AG04450 (cell line): Measurements from ENCODE around the gene ZNF274. TPM values are rescaled to one million over a fixed set of nuclear protein-coding genes. Genes with fewer than 3 reads are reported as not detected.

Experiments used
- CTCF ChIA-PET: fragments of 300-600, 350-600 bp; formaldehyde crosslinking; extraction: SDS; loops from one replicate; lab custom pipeline; 2022; ENCODE audit warnings: antibody characterized with exemption, inconsistent platforms; lab: Charles Lee
- POLR2A ChIA-PET: fragments of 350-600 bp; formaldehyde crosslinking; extraction: SDS; loops from one replicate; lab custom pipeline; 2021; ENCODE audit warnings: antibody characterized with exemption, inconsistent platforms; lab: Yijun Ruan, JAX
- DNase-seq: peaks from one replicate; pipeline ENCODE4 v3.0.0-alpha.2; 2011; ENCODE audit warnings: low read depth, low spot score
- H3K27ac ChIP-seq: one replicate; pipeline ENCODE4 v1.5.1; 2012; ENCODE audit warnings: low read depth, low read length, control low read depth
- H3K27me3 ChIP-seq: one replicate; pipeline ENCODE4 v1.6.0; 2012; ENCODE audit warnings: low read length; ENCODE audit not compliant: control insufficient read depth, insufficient read depth
- H3K4me3 ChIP-seq: 2 replicates; pipeline ENCODE4 v1.5.1; 2011; ENCODE audit warnings: mild to moderate bottlenecking, low read depth, low read length, control low read depth
- H3K9me3 ChIP-seq: 2 replicates; pipeline ENCODE4 v1.5.1; 2012; ENCODE audit warnings: low read length; ENCODE audit not compliant: control insufficient read depth, insufficient read depth
- polyA plus RNA-seq: library from polyadenylated mRNA; depleted of rRNA; stranded (reverse); fragments of >200 nt; gene quantifications from 2 replicates; pipeline ENCODE4 v1.2.3, GENCODE V29; 2011
- TF ChIP-seq, protein P1 (sequence below): IDR thresholded peaks from 2 replicates; pipeline ENCODE4 v1.5.1; 2011; ENCODE audit warnings: low read depth, low read length, control low read depth, inconsistent platforms

The ZNF274 gene
- polyA plus RNA-seq, 1 experiment: 13.2 TPM

DNA sequence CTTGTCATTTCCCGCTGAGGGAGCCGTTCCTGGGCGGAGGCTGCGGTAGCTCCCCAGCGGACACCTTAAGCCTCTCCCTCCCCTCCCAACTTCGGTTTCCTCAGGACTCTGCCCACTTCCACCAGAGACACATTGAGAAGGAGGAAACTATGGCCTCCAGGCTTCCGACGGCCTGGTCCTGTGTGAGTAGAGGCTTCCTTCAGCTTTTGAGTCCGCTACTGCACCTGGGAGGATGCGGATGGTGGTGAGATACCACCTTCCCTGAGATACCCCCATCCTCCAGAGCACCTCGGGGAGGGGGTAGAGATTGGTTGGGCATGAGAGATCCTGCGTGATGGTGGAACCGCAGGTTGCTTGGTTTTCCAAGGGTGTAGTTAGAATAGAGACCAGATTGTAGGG lies 955 bp downstream of the ZNF274 start:
- no peak for DNase-seq
- Histone ChIP-seq H3K4me3 (peak overlapping the region; percentile 80), H3K9me3 (peaks cover 92% of the 10 kb centered on the region), H3K27ac (peak overlapping the region; percentile 98), H3K27me3 (no peaks in the 10 kb centered on the region)
- TF ChIP-seq, protein P1, sequence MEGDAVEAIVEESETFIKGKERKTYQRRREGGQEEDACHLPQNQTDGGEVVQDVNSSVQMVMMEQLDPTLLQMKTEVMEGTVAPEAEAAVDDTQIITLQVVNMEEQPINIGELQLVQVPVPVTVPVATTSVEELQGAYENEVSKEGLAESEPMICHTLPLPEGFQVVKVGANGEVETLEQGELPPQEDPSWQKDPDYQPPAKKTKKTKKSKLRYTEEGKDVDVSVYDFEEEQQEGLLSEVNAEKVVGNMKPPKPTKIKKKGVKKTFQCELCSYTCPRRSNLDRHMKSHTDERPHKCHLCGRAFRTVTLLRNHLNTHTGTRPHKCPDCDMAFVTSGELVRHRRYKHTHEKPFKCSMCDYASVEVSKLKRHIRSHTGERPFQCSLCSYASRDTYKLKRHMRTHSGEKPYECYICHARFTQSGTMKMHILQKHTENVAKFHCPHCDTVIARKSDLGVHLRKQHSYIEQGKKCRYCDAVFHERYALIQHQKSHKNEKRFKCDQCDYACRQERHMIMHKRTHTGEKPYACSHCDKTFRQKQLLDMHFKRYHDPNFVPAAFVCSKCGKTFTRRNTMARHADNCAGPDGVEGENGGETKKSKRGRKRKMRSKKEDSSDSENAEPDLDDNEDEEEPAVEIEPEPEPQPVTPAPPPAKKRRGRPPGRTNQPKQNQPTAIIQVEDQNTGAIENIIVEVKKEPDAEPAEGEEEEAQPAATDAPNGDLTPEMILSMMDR: no peak
- ChIA-PET POLR2A (interaction anchor here (0.5 to 1.8 kb wide), 5 partner anchors 30 to 456 kb away, joined by 3 to 7 read pairs (median 4); partner anchors contain the start of genes ZNF329, ZNF544, ZNF606 and ZNF671), CTCF (no interaction called here)

DNA sequence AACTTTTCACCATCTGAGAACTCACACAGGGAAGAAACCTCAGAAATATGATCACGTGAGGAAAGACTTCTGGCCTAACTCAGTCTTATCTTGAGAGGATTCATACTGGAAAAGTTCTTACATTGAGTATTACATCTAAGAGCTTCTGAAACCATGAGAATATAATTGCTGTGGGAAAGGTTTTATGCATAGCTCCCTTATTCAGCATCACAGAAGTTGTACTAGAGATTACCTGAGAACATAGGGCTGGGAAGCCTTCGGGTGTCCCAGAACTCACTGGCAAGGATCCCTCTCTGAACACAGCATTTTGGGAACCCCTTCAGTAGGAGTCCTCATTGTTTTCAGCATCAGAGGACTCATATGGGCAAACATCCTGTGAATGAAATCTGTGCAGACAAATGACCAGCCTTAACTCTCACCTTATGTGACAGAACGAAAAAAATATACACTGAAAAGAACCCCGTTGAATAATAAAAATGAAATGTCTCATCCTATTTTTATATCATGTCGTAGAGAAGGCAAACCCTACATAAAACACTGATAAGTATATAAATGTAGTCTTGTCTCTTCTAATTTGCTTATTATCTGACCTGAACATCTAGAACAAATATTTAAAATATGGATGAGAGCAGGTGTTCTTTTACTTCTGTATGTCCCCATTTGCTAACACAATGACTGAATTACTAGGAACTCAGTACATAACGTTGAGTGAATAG lies 14.2 kb downstream of the ZNF274 start:
- CTCF ChIA-PET: no interaction called here
- no peak for DNase-seq
- peaks cover 86% of the 10 kb centered on the region for H3K9me3 ChIP-seq

DNA sequence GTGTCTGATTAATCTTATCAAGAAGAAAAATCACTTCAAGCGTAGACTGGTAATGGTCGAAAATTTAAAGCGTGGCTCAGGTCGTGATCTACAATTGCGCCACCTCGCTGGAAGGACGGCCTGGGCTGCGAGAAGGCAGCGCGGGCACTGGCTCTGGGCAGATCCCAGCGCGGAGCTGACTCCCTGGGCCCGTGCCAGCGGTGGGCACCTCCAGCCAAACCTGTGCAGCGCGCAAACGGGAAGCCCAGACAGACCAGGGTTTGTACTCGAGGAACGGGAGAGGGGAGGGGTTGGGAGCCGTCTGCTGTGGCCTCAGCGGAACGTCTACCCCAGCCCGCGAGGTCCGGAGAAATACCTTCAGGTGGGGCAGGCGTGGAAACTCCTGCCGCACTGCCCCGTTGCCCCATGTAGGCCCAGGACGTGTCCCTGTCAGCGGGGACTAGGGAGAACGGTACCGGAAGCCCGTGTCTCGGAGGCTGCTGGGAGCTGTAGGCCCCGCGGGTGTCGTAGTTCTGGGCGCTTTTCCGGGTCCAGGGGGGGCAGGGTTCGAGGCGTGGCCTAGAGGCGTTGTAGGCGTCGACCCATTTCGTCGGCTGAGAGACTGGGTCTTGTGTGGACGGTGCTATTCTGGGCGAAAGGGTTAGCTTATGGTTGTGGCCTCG lies 21.1 kb downstream of the ZNF274 start:
- ChIA-PET CTCF (no interaction called here), POLR2A (no interaction called here)
- H3K27me3 ChIP-seq: no peaks in the 10 kb centered on the region
- H3K4me3 ChIP-seq: no peak overlapping the region
- H3K9me3 ChIP-seq: peaks cover 92% of the 10 kb centered on the region
- TF ChIP-seq, protein P1: no peak
- no peak overlapping the region for H3K27ac ChIP-seq
- no peak for DNase-seq

More for the DNA sequence above, 14.2 kb downstream of the ZNF274 start:
- Histone ChIP-seq H3K27ac (no peak overlapping the region), H3K4me3 (no peak overlapping the region), H3K27me3 (no peaks in the 10 kb centered on the region)
- TF ChIP-seq, protein P1: no peak
- POLR2A ChIA-PET: no interaction called here

DNA sequence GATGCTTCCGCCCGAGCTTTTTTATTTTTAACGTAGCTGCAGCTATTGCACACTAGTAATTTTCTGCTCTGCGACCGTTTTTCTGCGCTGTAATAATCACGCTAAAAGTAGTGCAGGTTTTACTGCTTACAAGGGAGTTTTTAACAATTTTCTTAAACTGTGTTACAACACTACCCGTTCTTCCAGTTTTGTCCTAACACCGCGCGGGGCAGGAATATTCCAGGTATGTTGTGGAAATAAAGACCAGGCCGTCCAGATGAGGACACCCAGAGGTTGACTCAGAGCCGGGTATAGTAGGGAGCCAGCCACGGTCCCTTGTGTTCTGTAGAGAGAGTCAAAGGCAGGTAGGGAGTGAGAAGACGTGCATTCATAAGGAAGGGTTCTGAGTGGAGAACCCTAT lies 21.7 kb downstream of the ZNF274 start:
- POLR2A ChIA-PET: no interaction called here
- DNase-seq: no peak
- TF ChIP-seq, protein P1: no peak
- peaks cover 92% of the 10 kb centered on the region for H3K9me3 ChIP-seq
- H3K27ac ChIP-seq: no peak overlapping the region
- H3K4me3 ChIP-seq: no peak overlapping the region
- no peaks in the 10 kb centered on the region for H3K27me3 ChIP-seq
- CTCF ChIA-PET: no interaction called here

GRCh38 chr19:58209577-58209976 lies 26.7 kb downstream of the ZNF274 start:
- TF ChIP-seq, protein P1: no peak
- no peak for DNase-seq
- POLR2A ChIA-PET: no interaction called here
- Histone ChIP-seq H3K9me3 (peaks cover 91% of the 10 kb centered on the region), H3K27me3 (no peaks in the 10 kb centered on the region), H3K4me3 (no peak overlapping the region), H3K27ac (no peak overlapping the region)
- CTCF ChIA-PET: no interaction called here
